Keratinocyte (primary cell): ENCODE results near the gene PLA2R1.

Source experiments
- EZH2 ChIP-seq: IDR thresholded peaks from one replicate; pipeline ENCODE4 v1.6.1; 2012; ENCODE audit warnings: inconsistent platforms, mild to moderate bottlenecking, low read length, moderate library complexity
- TF ChIP-seq, protein P1 (sequence below), 3 experiments: IDR thresholded peaks in 1 of 3; conservative IDR thresholded peaks in 1 of 3; optimal IDR thresholded peaks in 1 of 3; 2 replicates in 2 of 3; 3 replicates in 1 of 3; pipeline versions ENCODE3 to v1.5.1; 2011; ENCODE audit warnings: low read length in 3 of 3, mild to moderate bottlenecking in 3 of 3, moderate library complexity in 2 of 3, control low read depth in 1 of 3, inconsistent platforms in 1 of 3; ENCODE audit not compliant: insufficient read depth in 2 of 3; ENCODE audit errors: extremely low read depth in 1 of 3

DNA sequence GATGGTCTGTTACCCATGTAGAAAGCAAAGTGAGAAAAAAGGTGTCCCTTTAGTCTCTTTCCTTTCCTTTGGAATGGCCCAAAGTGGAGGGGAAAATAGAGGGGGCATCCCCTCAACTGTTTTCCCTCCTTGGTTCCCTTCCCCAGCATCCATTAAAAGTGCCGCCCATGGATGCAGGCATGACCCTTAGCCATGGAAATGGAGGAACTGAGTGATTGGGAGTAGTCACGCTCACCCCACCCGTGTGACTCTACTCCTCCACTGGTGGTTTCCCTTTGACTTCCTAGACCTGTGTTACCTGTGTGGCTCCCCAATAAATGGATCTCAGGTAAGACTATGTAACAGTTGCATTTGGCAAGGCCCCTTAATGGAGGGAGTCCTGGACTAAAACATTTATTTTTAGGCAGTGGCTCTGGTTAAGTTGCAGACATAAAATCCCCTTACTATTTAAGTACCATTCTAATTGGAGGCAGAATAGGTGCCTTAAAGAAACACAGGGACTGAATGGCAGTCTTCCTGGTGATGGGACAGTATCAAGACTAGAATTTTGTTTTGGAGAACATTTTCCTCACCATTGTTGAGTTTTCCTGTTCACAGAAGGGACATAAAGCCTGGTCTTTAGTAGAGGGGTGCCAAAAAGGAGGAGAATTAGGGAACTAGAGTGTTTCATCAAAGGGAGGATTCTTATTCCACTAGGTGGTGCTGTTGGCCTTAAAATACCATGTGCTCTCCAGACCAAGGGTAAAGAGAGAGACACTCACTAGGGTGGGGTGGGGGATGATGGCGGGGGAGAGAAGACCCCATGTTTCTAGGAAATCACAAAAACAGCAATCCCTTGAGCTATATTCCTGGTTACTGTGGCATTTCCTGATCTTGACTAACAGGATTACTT lies 25.7 kb upstream of the PLA2R1 start:
- TF ChIP-seq EZH2: no peak
- TF ChIP-seq, protein P1, sequence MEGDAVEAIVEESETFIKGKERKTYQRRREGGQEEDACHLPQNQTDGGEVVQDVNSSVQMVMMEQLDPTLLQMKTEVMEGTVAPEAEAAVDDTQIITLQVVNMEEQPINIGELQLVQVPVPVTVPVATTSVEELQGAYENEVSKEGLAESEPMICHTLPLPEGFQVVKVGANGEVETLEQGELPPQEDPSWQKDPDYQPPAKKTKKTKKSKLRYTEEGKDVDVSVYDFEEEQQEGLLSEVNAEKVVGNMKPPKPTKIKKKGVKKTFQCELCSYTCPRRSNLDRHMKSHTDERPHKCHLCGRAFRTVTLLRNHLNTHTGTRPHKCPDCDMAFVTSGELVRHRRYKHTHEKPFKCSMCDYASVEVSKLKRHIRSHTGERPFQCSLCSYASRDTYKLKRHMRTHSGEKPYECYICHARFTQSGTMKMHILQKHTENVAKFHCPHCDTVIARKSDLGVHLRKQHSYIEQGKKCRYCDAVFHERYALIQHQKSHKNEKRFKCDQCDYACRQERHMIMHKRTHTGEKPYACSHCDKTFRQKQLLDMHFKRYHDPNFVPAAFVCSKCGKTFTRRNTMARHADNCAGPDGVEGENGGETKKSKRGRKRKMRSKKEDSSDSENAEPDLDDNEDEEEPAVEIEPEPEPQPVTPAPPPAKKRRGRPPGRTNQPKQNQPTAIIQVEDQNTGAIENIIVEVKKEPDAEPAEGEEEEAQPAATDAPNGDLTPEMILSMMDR (optimal IDR thresholded peaks at IDR 0.05 in 1 of 3, IDR thresholded peaks at IDR 0.05 in 1 of 3, conservative IDR thresholded peaks at IDR 0.05 in 1 of 3; ENCODE audit: extremely low read depth in 1 of 3, insufficient read depth in 2 of 3, low read length in 3 of 3): peak; percentile 6 to 39 (median 29)
